GM18907 (cell line): Measurements from ENCODE around the gene MED29.
"Not testable (repeated sequence)": the region's sequence is repeated elsewhere in the genome, so short reads cannot be mapped to it uniquely, and the experiment has no call there.

Source experiments
- ATAC-seq: cut with Tn5 transposase; IDR thresholded peaks from one replicate; pipeline ENCODE4 v1.9.1; 2021; ENCODE audit warnings: mild to moderate bottlenecking, moderate library complexity; ENCODE audit not compliant: unreplicated experiment

Gene MED29

DNA sequence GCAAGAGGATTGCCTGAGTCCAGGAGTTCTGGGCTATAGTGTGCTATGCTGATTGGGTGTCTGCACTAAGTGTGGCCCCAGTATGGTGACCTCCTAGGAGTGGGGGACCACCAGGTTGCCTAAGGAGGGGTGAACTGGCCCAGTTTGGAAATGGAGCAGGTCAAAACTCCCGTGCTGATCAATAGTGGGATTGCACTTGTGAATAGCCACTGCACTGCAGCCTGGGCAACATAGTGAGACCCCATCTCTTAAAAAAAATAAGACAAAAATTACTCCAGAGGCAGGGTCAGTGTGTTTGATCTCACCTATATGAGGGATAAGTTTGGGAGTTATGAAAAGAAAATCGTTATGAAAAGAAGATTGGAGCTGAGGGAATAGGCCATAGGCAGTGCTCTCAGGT, 22.0 kb upstream of the MED29 start:
- no peak for ATAC-seq

DNA sequence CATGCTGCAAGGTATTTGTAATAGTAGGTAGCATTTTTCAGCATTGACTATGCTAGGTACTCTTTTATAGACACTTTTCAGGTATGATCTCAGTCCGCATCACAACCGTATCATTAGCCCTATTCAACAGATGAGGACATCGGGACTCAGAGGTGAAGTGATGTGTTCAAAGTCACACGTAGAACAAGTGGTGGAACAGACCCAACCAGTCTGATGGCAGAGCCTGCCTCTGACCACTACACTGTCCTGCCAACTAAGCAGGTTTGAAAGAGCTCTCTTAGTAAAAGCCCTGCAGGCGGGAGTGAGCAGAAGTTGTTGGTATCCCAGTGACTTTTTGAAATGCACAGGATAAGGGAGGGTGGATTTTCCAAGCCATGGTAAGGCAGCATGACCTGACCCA, 20.4 kb upstream of the MED29 start:
- ATAC-seq, result no peak

DNA sequence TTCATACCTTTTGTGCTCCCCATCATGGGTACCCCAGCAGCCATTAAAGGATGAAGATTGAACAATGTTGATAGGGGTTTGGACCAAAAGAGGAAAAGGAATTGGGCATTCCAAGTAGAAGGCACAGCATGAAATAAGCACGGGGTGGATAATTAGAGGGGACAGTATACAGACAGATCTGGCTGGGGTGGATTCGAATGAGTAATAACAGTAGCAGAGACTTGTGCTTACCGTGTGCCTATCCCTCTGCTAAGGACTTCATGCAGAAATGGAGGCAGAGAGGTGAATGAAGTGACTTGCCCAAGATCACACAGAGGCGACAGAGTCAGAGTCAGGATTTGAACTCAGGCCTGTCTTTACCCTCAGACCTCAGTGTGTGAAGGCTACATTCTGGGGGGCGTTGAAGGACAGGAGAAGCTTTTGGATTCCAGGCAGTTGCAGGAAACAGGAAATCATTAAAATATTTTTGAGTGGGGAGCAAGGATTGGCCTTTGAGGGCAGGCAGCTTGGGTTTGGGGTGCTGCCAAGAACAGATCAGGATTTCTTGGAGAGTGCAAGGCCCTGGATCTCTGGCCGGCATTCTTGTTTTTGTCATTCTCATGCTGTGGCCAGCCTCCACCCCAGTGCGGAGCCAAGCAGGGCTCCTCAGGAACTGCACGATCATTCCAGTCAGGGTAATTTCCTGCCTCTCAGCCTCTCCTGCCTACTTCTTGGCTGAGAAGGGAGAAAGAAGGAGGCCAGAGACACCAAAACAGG, 19.0 kb upstream of the MED29 start:
- no peak for ATAC-seq

DNA sequence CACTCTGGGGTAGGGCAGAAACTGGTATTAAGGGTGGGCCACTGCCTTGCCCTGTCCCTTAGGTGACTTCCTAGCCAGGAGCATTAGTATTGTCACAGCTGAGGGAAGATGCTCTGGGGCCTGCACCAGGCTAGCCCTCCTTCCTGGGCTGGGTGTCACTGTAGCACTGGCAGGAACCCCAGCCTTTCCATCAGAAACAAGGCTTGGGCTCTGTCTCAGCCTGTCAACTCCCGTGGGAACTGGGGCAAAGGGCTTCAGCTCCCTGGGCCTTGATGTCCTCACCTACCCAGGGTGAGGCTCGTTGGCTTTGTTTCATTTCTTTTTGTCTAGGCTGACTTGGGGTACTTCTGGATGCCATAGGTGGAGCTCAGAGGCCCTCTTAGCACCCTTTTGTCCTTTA, 18.2 kb upstream of the MED29 start:
- no peak for ATAC-seq

DNA sequence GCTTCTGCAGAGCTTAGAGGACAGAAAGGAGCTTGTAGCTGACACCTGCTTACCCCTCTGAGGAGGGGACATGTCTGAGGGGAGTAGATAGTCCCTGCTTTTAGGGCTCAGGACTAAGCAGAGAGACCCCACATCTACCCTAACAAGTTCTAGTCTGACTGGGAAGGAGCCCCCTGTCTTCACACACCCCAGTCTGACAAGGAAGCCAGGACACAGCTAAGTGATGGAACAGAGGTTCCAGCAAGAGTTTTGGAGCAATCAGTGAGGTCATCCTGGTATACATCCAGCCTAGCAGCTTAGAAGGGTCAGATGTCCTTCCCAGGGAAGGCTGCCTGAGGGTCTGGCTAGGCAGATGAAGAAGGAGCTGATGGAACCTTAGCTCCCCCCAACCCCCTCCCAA, 15.2 kb upstream of the MED29 start:
- ATAC-seq, result no peak

DNA sequence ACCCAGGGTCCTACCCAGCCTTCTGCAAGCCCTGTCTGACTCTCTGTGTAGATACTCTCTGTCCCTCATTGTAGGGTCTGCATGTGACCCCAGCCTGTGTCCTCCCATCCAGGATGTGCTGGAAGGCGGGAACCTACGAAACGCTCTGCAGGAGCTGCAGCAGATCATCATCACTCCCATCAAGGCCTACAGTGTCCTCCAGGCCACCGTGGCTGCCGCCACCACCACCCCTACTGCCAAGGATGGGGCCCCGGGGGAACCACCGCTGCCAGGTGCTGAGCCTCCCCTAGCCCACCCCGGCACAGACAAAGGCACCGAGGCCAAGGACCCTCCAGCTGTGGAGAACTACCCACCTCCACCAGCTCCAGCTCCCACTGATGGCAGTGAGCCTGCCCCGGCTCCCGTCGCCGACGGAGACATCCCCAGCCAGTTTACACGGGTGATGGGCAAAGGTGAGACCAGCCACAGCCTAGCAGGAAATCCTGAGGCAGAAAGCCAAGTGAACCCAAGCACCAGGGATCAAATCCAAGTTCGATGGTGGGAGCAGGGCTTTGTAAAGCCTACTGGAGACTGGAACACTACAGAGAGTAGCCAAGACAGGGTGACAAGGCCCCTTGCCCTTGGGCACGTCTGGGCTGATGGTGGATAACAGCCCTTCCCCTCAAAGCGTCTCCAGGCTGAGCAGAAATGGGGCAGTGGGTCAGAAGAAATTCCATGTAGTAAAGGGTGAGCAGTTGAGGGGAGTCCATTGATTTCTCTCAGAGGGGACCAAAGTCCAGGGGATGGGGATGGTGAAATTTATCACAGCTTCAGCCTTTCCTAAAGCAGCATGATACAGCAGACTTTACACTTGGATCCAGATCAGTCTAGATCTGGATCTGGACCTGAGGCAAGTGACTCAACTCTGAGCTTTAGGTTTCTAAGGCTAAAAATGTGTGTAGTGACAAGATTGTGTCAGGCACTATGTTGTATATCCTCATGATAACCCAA, 13.5 kb upstream of the MED29 start:
- ATAC-seq, result no peak

DNA sequence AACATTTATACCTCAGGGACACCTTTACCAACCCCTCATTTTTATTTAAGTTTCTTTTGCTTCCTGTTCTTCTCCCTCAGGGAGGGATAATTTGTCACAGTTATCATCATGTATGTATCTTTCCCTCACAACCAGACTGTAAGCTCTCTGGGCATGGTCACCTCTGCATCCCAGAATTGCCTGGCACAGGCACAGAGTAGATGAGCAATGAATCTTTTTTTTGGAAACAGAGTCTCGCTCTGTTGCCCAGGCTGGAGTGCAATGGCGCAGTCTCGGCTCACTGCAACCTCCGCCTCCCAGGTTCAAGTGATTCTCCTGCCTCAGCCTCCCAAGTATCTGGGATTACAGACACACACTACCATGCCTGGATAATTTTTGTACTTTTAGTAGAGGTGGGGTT, 11.8 kb upstream of the MED29 start:
- not testable (repeated sequence) for ATAC-seq

DNA sequence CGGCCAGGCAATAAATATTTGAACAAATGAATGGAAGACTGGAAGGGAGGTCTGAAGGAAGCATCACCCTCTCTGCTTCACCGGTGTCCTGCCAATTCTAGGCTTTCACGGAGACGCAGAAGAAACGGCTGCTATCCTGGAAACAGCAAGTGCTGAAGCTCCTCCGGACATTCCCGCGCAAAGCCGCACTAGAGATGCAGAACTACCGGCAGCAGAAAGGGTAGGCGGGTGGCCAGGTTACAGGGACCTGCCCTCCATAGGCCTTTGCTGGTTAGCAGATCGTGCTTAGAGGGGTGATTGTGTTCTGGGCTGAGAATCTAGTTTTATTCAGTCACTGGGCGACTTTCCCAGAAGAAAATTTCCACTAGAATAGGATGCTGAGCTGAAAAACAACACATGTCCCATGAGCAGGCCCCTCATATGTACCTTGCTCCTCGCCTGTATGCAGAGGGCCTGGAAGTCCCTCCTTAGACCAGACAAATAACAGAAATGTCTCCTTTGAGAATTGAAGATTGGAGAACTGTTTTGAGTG, 11.2 kb upstream of the MED29 start:
- ATAC-seq, result no peak

DNA sequence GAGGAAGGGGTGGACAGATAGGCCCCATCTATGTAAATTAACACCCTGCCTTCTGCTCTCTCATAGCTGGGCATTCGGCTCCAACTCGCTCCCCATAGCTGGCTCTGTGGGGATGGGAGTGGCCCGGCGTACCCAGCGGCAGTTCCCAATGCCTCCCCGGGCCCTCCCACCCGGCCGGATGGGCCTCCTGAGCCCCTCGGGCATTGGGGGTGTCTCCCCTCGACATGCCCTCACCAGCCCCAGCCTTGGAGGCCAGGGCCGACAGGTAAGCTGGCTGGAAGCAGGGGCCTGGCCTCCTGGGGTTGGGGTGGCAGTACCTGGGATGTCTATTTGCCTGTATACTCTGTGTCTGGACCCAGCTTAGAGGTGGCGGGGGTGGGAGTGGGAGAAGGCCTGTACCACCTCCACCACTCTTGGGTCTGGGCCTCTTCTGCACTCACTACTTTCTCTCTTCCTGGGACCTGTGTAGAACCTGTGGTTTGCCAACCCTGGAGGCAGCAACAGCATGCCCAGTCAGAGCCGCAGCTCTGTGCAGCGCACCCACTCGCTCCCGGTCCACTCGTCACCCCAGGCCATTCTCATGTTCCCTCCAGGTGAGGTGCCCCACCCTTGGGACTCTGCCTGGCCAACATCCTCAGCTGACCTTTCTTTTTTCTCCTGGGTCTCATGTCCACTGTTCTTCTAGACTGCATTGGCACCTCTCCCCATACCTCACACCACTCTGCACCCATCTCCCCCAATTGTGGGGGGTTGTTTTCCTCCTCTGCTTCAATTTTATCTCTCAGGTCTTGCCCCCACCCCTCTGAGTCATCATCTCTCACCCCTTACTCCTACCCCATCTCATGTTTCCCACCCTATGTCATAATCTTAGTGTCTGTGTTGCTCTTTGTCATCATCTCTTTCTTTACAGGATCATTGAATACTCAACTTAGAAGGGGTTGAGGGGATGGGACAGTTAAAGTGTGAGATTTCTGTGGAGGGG, 10.4 kb upstream of the MED29 start:
- no peak for ATAC-seq

DNA sequence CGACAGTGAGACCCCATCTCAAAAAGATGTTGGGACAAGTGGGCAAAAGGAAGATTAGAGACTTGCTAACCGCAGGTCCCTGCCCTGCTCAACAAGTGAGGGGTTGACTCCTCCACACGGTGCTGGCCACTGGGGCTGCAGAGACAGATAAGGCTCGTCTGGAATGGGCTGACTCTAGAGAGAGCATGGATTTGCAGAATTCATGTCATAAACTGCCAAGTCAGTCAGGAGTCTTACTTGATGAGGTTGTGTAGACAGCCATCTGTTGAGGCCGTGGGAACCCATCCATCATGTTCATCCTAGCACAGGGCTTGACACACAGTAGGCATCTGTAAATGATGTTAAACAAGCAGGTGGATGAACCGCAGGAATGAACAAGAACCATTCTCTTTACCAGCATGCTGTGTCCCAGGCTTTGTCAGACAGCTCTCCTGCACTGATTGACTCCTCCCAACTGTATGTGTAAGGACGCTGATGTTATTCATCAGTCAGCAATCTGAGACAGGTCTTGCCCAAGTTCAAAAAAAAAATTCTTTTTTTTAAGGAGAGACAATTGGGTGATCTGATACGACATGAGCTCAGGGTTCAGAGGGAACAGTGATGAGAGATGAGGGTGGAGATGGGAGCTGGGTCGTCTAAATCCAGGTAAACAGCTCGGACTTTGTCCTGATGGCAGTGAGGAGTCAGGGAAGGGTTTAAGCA, 9.1 kb upstream of the MED29 start:
- ATAC-seq, result no peak

DNA sequence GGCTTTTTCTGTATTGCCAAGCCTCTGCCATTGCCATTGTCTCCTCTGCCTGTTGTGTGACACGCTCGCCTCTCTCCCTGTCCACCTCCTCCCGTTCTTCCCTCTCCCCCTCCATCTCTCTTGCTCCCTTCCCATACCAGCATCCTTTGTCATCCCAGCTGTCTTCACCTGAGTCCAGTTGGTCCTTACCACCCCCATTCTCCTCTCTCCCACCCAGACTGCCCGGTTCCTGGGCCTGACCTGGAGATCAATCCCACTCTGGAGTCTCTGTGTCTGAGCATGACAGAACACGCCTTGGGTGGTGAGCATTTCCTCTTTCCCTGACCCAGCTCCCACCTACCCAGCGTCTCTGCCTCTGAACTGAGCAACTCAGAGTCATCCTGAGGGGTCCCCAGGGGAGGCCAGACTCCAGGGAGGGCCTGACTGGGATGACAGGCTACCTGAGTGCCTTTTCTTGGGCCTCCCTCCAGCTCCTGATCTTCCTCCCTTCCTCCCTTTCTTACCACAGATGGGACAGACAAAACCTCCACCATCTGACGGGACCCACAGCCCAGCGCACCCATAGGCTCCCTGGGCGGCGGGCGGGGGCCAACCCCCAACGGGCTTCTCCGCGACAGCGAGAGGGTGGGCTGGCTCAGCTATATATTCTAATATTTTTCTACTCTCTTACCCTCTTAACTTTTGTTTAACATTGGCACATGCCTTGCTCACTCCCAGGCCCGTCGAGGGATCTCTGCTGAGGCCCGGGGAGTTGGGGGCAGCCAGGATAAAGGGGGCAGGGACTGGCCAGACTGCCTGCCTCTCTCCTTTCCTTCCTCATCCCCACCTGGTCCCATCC, 8.0 kb upstream of the MED29 start:
- ATAC-seq, result no peak

DNA sequence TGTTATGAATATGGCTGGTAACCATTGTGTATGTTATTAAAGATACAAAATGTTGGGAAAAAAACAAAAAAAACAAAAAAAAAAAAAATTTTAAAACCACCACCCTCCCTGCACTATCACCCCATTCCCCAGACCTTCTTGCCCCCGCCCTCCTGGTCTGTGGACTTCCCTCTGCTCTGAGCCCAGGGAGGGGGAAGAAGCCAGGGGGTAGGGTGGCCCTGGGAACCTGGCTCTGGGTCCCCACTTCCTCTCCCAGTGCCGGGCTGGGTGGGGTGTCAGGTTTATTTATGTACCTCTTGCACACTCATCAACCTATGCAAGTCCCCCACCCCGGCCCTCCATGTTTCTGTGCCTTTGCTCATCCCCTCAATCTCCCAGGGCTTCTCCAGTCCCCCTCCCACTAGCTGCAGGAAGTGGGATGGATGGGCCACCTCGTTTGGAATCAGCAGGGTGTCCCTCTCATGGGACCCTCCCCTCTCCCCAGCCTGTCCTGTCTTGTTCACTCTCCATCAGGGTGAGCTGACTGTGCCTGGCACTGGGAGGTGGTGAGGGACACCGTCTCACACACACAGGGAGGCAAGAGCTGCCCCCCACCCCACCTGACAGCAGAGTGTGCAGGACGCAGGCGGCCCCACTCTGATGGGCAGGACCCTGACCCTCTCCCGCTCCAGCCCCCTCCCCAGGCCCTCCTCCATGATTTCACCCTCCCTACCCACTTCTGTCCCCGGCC, 6.2 kb upstream of the MED29 start:
- ATAC-seq, result no peak

DNA sequence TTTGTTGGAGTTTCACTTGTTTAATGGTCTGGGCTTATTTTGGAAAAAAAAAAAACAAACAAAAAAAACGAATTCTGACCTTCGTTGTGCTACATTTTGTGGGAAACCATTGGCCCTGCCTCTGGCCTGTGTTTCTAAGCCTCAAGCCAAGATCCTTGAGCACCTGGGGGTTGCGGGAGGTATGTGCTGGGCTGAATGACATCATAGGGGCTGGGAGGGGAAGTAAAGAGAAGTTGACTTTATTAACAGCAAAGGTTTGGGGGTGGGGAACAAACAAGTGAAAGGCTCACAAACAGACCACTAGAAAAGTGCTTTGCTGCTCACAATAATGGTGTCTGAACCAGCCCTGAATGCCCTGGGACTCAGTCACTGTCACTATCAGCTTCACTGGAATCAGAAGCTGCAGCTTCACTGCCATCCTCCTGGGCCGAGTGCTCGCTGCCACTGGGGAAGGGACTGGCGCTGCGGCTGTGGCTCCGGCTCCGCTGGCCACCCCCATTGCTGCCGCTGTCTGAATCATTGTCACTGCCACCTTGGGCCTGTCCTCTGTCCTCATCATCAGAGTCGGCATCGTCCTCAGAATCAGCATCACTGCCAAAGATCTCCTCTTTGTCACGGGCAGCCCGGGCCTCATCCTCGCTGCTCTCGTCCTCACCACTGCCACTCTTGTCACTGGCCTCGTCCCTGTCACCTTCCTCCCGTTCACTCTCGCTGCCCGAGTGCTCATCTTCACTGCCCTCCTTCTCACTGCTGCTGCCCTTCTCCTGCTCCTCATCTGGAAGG, 5.4 kb upstream of the MED29 start:
- ATAC-seq, result no peak

DNA sequence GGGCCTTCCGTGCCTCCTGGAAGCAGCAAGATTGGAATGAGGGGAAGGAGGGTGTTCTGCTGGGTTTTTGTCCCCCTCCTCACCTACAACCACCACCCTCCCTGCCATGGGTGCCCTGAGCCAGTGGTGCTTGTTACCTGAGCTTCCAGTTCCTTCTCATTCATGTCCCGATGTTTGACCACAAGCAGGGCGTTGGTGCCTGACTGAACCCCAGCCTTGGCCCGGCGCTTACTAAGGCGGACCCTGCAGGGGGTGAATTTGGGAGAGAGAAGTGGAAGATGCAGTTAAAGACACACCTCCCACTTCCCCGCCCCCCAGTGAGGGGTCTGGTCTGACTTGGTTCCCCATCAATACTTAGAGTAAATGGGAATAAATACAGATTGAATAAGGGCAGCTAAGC, 4.6 kb upstream of the MED29 start:
- no peak for ATAC-seq

DNA sequence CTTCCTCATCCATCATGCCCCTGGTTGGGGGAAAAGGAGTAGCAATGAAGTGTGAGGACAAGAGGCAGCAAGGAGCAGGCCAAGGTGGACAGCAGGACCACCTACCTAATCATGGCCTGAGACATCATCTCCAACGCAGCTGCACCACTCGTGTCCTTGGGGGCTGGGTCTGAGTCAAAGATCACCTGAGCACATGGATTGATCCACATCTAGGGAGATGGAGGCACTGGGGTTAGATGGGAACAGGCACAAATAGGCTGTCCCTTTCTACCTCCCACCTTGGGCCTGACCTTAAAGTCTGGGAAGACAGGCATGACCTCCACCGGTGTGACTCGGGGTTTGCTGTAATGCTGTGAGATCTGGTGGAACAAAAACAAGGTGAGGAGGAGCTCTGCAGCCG, 2.5 kb upstream of the MED29 start:
- ATAC-seq, result no peak

DNA sequence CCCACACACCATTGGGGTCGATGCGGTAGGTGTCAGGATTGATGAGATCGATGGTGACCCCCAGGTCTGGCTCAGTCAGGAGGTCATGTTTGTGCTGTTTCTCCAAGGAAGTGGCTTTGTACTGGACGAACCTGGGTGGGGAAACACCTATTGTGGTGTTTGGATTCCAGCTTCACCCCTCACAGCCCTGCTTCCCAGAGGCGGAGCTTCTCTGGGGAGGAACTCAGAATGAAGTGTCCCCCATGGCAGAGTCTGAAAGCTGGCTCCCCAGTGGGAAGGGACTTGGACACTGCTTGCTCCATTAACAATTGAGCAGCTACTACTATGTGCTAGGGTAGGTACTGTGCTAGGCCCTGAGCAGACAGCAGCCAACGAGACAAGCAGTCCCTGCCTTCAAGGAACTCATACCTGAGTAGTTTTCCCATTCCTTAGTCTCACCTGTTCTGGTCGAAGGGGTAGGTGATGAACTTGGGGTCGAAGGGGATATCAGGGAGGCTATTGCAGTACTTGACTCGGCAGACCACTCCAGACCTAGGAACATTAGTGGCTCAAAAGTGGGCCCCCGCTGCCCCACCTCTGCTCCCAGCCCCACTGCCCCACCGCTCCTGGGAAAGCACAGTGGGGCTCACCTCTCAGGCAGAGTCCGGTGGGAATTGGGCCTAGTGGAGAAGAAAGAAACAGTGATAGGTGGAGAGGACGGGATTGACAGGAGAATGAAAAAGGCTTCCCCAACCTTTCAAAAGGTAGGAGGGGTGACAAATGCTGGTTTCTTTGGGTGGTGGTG, 1.4 kb upstream of the MED29 start:
- ATAC-seq, result no peak

DNA sequence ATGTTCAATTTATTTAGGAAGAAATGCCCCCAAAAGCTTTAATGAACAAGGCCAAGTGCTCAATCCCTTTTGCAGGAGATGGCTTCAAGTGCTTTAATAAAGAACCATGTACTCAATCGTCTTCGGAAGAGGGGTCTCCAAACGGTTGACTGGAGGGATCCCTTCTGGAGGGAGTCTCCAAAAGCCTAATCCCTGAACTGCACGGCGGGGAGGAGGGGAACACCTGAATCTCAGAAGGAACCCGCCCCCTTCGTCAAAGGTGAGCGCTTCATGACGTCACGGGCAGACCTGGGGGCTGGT, 777 bp upstream of the MED29 start:
- no peak for ATAC-seq
